ENCODE measurements around the gene STUB1. TPM values are rescaled to one million over a fixed set of nuclear protein-coding genes. Genes with fewer than 3 reads are reported as not detected.
"Not testable (repeated sequence)": the region's sequence is repeated elsewhere in the genome, so short reads cannot be mapped to it uniquely, and the experiment has no call there.

The STUB1 gene
- total and polyA plus RNA-seq, 5 donors from 2014 or later = 63.2 to 142 (median 129) TPM

DNA sequence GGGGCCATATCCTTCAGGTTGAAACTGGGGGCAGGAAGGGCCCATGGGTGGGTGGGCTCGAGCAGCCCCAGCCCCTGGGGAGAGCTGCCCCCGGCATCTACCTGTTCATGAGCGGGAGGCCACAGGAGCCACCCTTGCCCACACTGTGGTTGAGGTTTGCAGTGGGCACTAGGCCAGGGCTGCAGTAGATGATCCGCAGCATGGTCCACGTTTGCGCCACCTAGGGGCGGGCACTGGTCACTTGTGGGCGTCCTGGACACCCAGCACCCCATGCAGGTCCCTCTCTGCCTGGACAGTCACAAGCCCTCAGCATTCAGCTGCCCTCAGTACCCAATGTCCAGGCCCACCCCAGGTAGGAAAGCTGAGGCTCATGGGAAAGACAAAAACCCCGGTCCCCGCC, 5.8 kb downstream of the STUB1 start:
- peak overlapping the region in 1 of 3 donors; percentile 32 for H3K27ac Mint-ChIP-seq
- peaks cover 2 to 52% (median 10%) of the 10 kb centered on the region in 4 donors for H3K4me1 Mint-ChIP-seq
- Histone ChIP-seq H3K9me3 (ENCODE audit: control insufficient read depth in 2 of 2, low read length in 2 of 2) (no peaks in the 10 kb centered on the region), H3K27me3 (ENCODE audit: control insufficient read depth, insufficient read depth, low read length) (no peaks in the 10 kb centered on the region), H3K27ac (ENCODE audit: insufficient read depth, low read length, poor library complexity, severe bottlenecking) (no peak overlapping the region), H3K4me3 (ENCODE audit: low read depth, low read length) (no peak overlapping the region), H3K36me3 (ENCODE audit: control insufficient read depth, insufficient read depth, low read length) (peaks cover 12% of the 10 kb centered on the region), H3K4me1 (ENCODE audit: control insufficient read depth, insufficient read depth, low read length, poor library complexity, severe bottlenecking) (peaks cover 46% of the 10 kb centered on the region)
- ATAC-seq (ENCODE audit: low read depth in 2 of 2) (no peak), DNase-seq (no peak)
- no peaks in the 10 kb centered on the region for H3K27me3 Mint-ChIP-seq
- H3K4me3 Mint-ChIP-seq = peak overlapping the region in 2 of 4 donors; percentile 41 to 60
- H3K9me3 Mint-ChIP-seq = no peaks in the 10 kb centered on the region
- H3K36me3 Mint-ChIP-seq = peaks cover 3% of the 10 kb centered on the region

DNA sequence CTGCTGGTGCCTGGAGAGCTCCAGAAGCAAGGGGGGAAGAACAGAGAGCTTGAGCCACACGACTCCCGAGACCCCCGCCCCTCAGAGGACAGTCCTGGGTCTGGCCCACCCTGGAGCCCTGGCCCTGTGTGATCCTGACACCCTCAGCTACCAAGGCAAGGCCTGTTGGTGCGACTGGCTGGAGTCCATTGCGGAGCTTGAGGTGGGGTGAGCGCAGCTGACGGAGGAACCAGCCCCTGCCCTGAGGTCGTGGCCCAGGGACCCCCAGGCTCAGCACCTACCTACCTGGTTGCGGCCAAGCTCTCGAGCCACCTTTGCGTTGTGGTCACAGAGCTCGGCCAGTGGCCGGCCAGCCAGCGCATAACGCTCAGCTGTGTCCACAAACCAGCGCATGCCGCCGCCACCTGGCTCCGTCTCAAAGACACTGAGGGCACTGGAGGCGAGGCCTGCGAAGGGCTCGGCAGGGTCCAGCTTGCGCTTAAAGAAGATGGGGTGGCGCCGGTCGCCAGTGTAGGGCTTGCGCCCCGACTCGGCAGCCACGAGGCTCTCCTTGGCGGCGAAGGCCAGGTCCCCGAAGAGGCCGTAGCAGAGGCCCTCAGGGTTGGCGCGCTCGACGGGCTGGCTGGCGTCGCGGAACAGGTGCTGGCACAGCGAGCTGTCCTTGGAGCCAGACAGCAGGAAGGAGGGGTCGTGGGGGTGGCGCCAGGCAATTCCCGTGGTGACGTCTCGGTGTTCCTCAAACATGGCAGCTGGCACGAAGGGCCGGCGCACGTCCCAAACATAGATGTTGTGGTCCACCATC, 6.5 kb downstream of the STUB1 start:
- Histone ChIP-seq H3K4me1 (ENCODE audit: control insufficient read depth, insufficient read depth, low read length, poor library complexity, severe bottlenecking) (peaks cover 39% of the 10 kb centered on the region), H3K27me3 (ENCODE audit: control insufficient read depth, insufficient read depth, low read length) (no peaks in the 10 kb centered on the region), H3K4me3 (ENCODE audit: low read depth, low read length) (no peak overlapping the region), H3K27ac (ENCODE audit: insufficient read depth, low read length, poor library complexity, severe bottlenecking) (no peak overlapping the region), H3K36me3 (ENCODE audit: control insufficient read depth, insufficient read depth, low read length) (peaks cover 12% of the 10 kb centered on the region), H3K9me3 (ENCODE audit: control insufficient read depth in 2 of 2, low read length in 2 of 2) (no peaks in the 10 kb centered on the region)
- no peaks in the 10 kb centered on the region for H3K27me3 Mint-ChIP-seq
- H3K4me3 Mint-ChIP-seq = peak overlapping the region in 2 of 4 donors; percentile 33 to 58
- no peak for ATAC-seq (ENCODE audit: low read depth in 2 of 2)
- peaks cover 3% of the 10 kb centered on the region for H3K36me3 Mint-ChIP-seq
- peaks cover 2 to 49% (median 11%) of the 10 kb centered on the region in 4 donors for H3K4me1 Mint-ChIP-seq
- H3K9me3 Mint-ChIP-seq = no peaks in the 10 kb centered on the region
- no peak overlapping the region for H3K27ac Mint-ChIP-seq
- no peak for DNase-seq

DNA sequence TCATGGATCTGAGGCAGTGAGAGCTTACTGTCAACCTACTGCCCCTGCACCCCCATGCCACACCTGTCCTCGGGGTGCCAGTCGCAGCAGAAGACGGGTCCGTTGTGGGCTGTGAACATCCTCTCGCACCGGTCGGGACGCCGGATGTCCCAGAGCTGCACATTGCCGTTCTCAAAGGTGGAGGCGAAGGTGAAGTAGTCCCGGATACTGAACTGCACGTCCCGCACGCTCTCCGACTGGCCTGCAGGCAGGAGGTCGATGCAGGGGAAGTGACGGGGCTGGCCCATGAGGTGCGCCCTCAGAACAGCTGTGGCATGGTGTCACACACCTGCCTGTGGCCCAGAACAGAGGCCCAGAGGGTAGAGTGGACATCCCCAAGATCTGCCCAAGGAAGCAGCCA, 7.3 kb downstream of the STUB1 start:
- H3K27ac ChIP-seq (ENCODE audit: insufficient read depth, low read length, poor library complexity, severe bottlenecking) = no peak overlapping the region
- DNase-seq (no peak), ATAC-seq (ENCODE audit: low read depth in 2 of 2) (no peak)
- H3K4me3 Mint-ChIP-seq = peak overlapping the region; percentile 33 to 69 (median 61)
- H3K4me1 Mint-ChIP-seq = peaks cover 2 to 45% (median 10%) of the 10 kb centered on the region in 4 donors
- no peaks in the 10 kb centered on the region for H3K27me3 Mint-ChIP-seq
- H3K4me1 ChIP-seq (ENCODE audit: control insufficient read depth, insufficient read depth, low read length, poor library complexity, severe bottlenecking) = peaks cover 36% of the 10 kb centered on the region
- peaks cover 5% of the 10 kb centered on the region for H3K36me3 ChIP-seq (ENCODE audit: control insufficient read depth, insufficient read depth, low read length)
- no peaks in the 10 kb centered on the region for H3K9me3 ChIP-seq (ENCODE audit: control insufficient read depth in 2 of 2, low read length in 2 of 2)
- no peak overlapping the region for H3K27ac Mint-ChIP-seq
- H3K27me3 ChIP-seq (ENCODE audit: control insufficient read depth, insufficient read depth, low read length) = no peaks in the 10 kb centered on the region
- no peaks in the 10 kb centered on the region for H3K9me3 Mint-ChIP-seq
- H3K4me3 ChIP-seq (ENCODE audit: low read depth, low read length) = no peak overlapping the region
- peaks cover 2% of the 10 kb centered on the region for H3K36me3 Mint-ChIP-seq

DNA sequence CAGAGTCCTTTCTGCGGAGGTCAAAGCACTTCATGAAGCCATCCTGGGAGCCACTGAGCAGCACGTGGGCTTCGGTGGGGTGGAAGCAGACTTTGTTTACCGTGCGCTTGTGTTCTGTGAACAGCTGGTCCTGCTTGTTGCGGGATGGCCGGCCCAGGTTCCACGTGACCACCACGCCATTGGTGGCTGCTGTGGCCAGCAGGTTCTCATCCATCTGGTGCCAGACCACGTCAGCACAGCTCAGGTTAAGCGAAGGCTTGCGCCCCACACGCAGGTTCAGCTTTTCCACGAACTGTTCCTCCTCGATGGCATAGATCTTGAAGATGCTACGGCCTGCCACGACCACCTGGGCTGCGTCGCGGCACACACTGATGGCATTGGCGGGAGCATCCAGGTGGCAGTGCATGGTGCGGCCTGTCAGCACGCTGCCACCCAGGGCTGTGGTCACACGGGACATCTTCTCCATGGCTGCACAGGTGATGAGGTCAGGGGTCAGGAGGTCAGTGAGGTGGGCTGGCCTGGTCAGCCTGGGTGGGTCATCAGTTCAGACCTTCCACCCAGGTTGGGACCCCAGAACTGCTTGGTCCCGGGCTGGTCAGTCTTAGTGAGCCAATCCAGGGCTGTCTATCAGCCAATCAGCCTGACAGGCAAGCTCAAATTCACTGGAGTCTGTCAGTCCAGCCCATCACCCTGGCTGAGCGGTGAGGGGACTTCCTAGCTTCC, 9.1 kb downstream of the STUB1 start:
- H3K4me3 ChIP-seq (ENCODE audit: low read depth, low read length) = peak overlapping the region; percentile 71
- Mint-ChIP-seq H3K4me1 (peaks cover 2 to 37% (median 9%) of the 10 kb centered on the region in 4 donors), H3K27me3 (no peaks in the 10 kb centered on the region), H3K4me3 (peak overlapping the region; percentile 93 to 98 (median 95)), H3K27ac (peak overlapping the region in 2 of 3 donors; percentile 84 to 90), H3K36me3 (no peaks in the 10 kb centered on the region), H3K9me3 (no peaks in the 10 kb centered on the region)
- ATAC-seq (ENCODE audit: low read depth in 2 of 2) (no peak), DNase-seq (no peak)
- no peaks in the 10 kb centered on the region for H3K27me3 ChIP-seq (ENCODE audit: control insufficient read depth, insufficient read depth, low read length)
- H3K4me1 ChIP-seq (ENCODE audit: control insufficient read depth, insufficient read depth, low read length, poor library complexity, severe bottlenecking) = peaks cover 29% of the 10 kb centered on the region
- H3K36me3 ChIP-seq (ENCODE audit: control insufficient read depth, insufficient read depth, low read length) = peaks cover 2% of the 10 kb centered on the region
- H3K9me3 ChIP-seq (ENCODE audit: control insufficient read depth in 2 of 2, low read length in 2 of 2) = no peaks in the 10 kb centered on the region
- peak overlapping the region; percentile 78 for H3K27ac ChIP-seq (ENCODE audit: insufficient read depth, low read length, poor library complexity, severe bottlenecking)

DNA sequence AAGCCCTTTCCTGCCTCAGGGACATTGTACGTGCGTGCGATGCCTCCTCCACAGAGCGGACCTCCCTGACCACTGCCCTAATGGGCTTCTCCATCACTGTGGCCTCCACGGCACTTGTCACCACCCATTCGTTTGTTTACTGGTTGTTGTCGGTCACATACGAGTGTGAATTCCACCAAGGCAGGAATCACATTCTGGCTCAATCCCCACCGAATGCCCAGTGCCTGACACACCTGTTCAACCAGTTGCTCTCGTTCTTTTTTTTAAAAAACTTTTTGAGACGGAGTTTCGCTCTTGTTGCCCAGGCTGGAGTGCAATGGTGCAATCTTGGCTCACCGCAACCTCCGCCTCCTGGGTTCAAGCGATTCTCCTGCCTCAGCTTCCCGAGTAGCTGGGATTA, 11.0 kb downstream of the STUB1 start:
- not testable (repeated sequence) for ATAC-seq (ENCODE audit: low read depth in 2 of 2); H3K9me3 ChIP-seq (ENCODE audit: control insufficient read depth in 2 of 2, low read length in 2 of 2); H3K27ac ChIP-seq (ENCODE audit: insufficient read depth, low read length, poor library complexity, severe bottlenecking); H3K27me3 ChIP-seq (ENCODE audit: control insufficient read depth, insufficient read depth, low read length); H3K27me3 Mint-ChIP-seq; H3K4me3 ChIP-seq (ENCODE audit: low read depth, low read length); H3K9me3 Mint-ChIP-seq; DNase-seq; H3K36me3 ChIP-seq (ENCODE audit: control insufficient read depth, insufficient read depth, low read length); H3K36me3 Mint-ChIP-seq
- Mint-ChIP-seq H3K27ac (peak overlapping the region in 1 of 3 donors; percentile 31), H3K4me3 (peak overlapping the region; percentile 71 to 98 (median 95)), H3K4me1 (peaks cover 2 to 40% (median 9%) of the 10 kb centered on the region in 4 donors)
- H3K4me1 ChIP-seq (ENCODE audit: control insufficient read depth, insufficient read depth, low read length, poor library complexity, severe bottlenecking) = peaks cover 37% of the 10 kb centered on the region

DNA sequence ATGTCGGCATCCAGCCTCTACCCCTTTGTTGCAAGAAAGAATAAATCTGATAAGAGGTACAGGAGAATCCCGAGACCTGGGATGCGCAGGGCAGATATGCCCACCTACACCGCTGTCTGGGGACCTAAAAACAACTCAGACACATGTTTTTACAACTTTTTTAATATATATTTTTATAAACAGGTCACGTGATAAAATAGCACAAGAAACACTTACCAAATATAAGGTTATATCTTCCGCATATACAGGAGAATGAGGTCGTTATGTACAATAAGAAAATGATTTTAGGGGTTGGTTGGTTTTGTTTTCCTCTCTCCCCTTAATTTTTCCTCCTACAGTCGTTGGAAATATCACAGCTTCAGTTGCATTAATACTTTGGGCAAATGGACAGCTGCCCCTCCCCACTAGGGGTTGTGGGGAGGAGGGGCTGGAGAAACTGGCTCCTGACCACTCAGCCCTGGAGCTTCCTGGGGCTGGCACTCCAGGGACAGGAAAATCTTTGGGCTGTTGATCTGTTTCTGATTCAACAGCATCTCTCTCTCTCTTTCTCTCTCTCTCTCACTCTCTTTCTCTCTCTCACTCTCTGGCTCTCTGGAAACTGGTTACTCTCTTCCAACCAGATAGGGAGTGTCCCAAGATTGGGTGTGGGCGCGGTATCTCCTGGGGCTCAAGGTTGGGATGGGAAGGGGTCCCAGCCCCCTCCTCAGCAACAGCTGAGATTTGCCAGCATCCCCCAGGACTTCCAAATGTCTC, 12.3 kb downstream of the STUB1 start:
- Histone ChIP-seq H3K36me3 (ENCODE audit: control insufficient read depth, insufficient read depth, low read length) (peaks cover under 1% of the 10 kb centered on the region), H3K27ac (ENCODE audit: insufficient read depth, low read length, poor library complexity, severe bottlenecking) (no peak overlapping the region), H3K4me3 (ENCODE audit: low read depth, low read length) (no peak overlapping the region), H3K4me1 (ENCODE audit: control insufficient read depth, insufficient read depth, low read length, poor library complexity, severe bottlenecking) (peaks cover 43% of the 10 kb centered on the region), H3K27me3 (ENCODE audit: control insufficient read depth, insufficient read depth, low read length) (no peaks in the 10 kb centered on the region), H3K9me3 (ENCODE audit: control insufficient read depth in 2 of 2, low read length in 2 of 2) (no peaks in the 10 kb centered on the region)
- H3K36me3 Mint-ChIP-seq = no peaks in the 10 kb centered on the region
- DNase-seq (no peak), ATAC-seq (ENCODE audit: low read depth in 2 of 2) (no peak)
- H3K4me3 Mint-ChIP-seq = peak overlapping the region; percentile 24 to 98 (median 60)
- H3K4me1 Mint-ChIP-seq = peaks cover 2 to 47% (median 9%) of the 10 kb centered on the region in 4 donors
- H3K9me3 Mint-ChIP-seq = peaks cover 0 to 1% (median 0%) of the 10 kb centered on the region in 7 donors
- H3K27ac Mint-ChIP-seq = peak overlapping the region in 2 of 3 donors; percentile 80 to 95
- no peaks in the 10 kb centered on the region for H3K27me3 Mint-ChIP-seq

DNA sequence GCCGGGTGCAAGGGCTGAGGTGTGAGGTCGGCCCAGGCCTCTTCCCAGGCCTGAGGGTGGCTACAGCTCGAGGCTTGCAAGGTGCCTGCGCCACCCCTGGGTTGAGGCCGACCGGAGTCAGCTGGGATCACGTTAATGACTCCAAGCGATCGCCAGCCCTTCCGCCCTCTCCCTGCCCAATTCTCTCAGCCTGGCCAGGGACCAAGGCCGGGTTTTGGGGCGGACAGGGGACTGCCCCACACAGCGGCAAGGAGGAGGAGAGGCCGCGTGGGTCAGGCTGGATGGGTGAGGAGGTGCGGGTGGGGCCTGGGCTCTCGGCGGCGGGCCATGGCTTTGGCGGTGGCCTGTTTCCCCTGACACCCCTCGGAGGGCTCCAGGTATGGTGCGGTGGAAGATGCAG, 13.2 kb downstream of the STUB1 start:
- no peaks in the 10 kb centered on the region for H3K9me3 ChIP-seq (ENCODE audit: control insufficient read depth in 2 of 2, low read length in 2 of 2)
- H3K27me3 Mint-ChIP-seq = no peaks in the 10 kb centered on the region
- no peaks in the 10 kb centered on the region for H3K36me3 Mint-ChIP-seq
- H3K27me3 ChIP-seq (ENCODE audit: control insufficient read depth, insufficient read depth, low read length) = no peaks in the 10 kb centered on the region
- peaks cover 2 to 48% (median 9%) of the 10 kb centered on the region in 4 donors for H3K4me1 Mint-ChIP-seq
- no peak overlapping the region for H3K27ac Mint-ChIP-seq
- peaks cover 0 to 1% (median 0%) of the 10 kb centered on the region in 7 donors for H3K9me3 Mint-ChIP-seq
- ATAC-seq (ENCODE audit: low read depth in 2 of 2) = no peak
- H3K4me1 ChIP-seq (ENCODE audit: control insufficient read depth, insufficient read depth, low read length, poor library complexity, severe bottlenecking) = peaks cover 43% of the 10 kb centered on the region
- no peak overlapping the region for H3K27ac ChIP-seq (ENCODE audit: insufficient read depth, low read length, poor library complexity, severe bottlenecking)
- no peak for DNase-seq
- H3K4me3 ChIP-seq (ENCODE audit: low read depth, low read length) = no peak overlapping the region
- no peaks in the 10 kb centered on the region for H3K36me3 ChIP-seq (ENCODE audit: control insufficient read depth, insufficient read depth, low read length)
- peak overlapping the region in 3 of 4 donors; percentile 15 to 67 (median 61) for H3K4me3 Mint-ChIP-seq

All from CD4-positive, CD25-positive, alpha-beta regulatory T cell (primary cell).